ENCODE results near the gene ZSWIM9.

The ZSWIM9 gene

GRCh38 chr19:48175578-48175977 is 5.1 kb downstream of the ZSWIM9 start:
- no peak for ATAC-seq

GRCh38 chr19:48176226-48176625 is 5.7 kb downstream of the ZSWIM9 start:
- ATAC-seq: no peak

GRCh38 chr19:48181505-48181904 is 11.0 kb downstream of the ZSWIM9 start:
- ATAC-seq: no peak

- no peak for ATAC-seq
These were observed 12.0 kb downstream of the ZSWIM9 start for GRCh38 chr19:48182434-48182833.

- ATAC-seq: no peak
These were observed 12.9 kb downstream of the ZSWIM9 start for GRCh38 chr19:48183356-48183755.

- no peak for ATAC-seq
These were observed 15.5 kb downstream of the ZSWIM9 start for GRCh38 chr19:48186015-48186414.

GRCh38 chr19:48186541-48186991 is 16.1 kb downstream of the ZSWIM9 start:
- ATAC-seq: no peak

- peak; percentile 64 to 86 for ATAC-seq
These were observed 19.9 kb downstream of the ZSWIM9 start for GRCh38 chr19:48190288-48190884.

GRCh38 chr19:48190885-48191284 is 20.4 kb downstream of the ZSWIM9 start:
- ATAC-seq: no peak

GRCh38 chr19:48192750-48193149 is 22.3 kb downstream of the ZSWIM9 start:
- no peak for ATAC-seq

- ATAC-seq: no peak
These were observed 23.8 kb downstream of the ZSWIM9 start for GRCh38 chr19:48194041-48194843.

- no peak for ATAC-seq
These were observed 24.7 kb downstream of the ZSWIM9 start for GRCh38 chr19:48194844-48195830.

GRCh38 chr19:48196321-48196763 is 25.9 kb downstream of the ZSWIM9 start:
- ATAC-seq: no peak

GRCh38 chr19:48196933-48197665 is 26.6 kb downstream of the ZSWIM9 start:
- ATAC-seq: no peak

GRCh38 chr19:48203222-48203793 is 32.8 kb downstream of the ZSWIM9 start:
- ATAC-seq: no peak

GRCh38 chr19:48203794-48204628 is 33.5 kb downstream of the ZSWIM9 start:
- ATAC-seq: peak; percentile 100

GRCh38 chr19:48206397-48207093 is 36.1 kb downstream of the ZSWIM9 start:
- ATAC-seq: no peak

- no peak for ATAC-seq
These were observed 39.5 kb downstream of the ZSWIM9 start for GRCh38 chr19:48210005-48210404.

GRCh38 chr19:48213959-48214358 is 43.5 kb downstream of the ZSWIM9 start:
- ATAC-seq: no peak

- no peak for ATAC-seq
These were observed 46.5 kb downstream of the ZSWIM9 start for GRCh38 chr19:48216933-48217332.
